ENCODE results near the gene LOXL4. TPM values are rescaled to one million over a fixed set of nuclear protein-coding genes. Genes with fewer than 3 reads are reported as not detected.
A peak's percentile ranks its signal among the peaks of the same experiment; 100 is the strongest.

Gene LOXL4
- total and polyA plus RNA-seq, 9 donors = 5.1 to 32.9 (median 8.2) TPM

DNA sequence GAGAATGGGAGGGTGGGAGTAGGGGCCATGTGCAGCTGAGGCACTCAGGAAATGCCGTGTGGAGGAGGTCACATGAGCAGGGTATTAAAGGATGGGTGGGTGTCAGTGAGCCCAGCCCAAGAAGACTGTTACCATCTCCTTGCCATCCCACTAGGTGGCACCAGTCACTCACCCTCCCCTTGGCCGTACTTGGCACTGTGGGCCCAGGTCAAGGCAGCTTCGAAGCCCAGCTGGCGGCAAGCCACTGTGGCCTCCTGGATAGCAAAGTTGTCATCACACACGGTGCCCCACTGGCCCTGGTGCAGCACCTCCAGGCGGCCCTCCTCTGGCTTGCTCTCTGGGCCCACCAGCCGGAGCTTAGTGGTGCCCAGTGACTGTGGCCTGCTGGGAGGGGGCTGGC is 5.4 kb downstream of the LOXL4 start:
- peak in 1 of 5 donors; percentile 30 for DNase-seq
- intact Hi-C loops (cut with DNase I) = no loop called here
- H3K36me3 ChIP-seq = no peaks in the 10 kb centered on the region
- 77 to 90% (median 89%) methylated on average over 7 of the region's 7 CpGs for WGBS, 3 donors
- TF ChIP-seq, protein P1, sequence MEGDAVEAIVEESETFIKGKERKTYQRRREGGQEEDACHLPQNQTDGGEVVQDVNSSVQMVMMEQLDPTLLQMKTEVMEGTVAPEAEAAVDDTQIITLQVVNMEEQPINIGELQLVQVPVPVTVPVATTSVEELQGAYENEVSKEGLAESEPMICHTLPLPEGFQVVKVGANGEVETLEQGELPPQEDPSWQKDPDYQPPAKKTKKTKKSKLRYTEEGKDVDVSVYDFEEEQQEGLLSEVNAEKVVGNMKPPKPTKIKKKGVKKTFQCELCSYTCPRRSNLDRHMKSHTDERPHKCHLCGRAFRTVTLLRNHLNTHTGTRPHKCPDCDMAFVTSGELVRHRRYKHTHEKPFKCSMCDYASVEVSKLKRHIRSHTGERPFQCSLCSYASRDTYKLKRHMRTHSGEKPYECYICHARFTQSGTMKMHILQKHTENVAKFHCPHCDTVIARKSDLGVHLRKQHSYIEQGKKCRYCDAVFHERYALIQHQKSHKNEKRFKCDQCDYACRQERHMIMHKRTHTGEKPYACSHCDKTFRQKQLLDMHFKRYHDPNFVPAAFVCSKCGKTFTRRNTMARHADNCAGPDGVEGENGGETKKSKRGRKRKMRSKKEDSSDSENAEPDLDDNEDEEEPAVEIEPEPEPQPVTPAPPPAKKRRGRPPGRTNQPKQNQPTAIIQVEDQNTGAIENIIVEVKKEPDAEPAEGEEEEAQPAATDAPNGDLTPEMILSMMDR (IDR thresholded peaks at IDR 0.05) = no peak
- TF ChIP-seq POLR2A (IDR thresholded peaks at IDR 0.05) (no peak), EP300 (IDR thresholded peaks at IDR 0.05) (no peak)
- H3K4me3 ChIP-seq = no peak overlapping the region
- peaks cover 5% of the 10 kb centered on the region for H3K4me1 ChIP-seq (ENCODE audit: insufficient read depth)
- H3K9me3 ChIP-seq = no peaks in the 10 kb centered on the region
- H3K27me3 ChIP-seq = no peaks in the 10 kb centered on the region
- H3K27ac ChIP-seq = no peak overlapping the region

DNA sequence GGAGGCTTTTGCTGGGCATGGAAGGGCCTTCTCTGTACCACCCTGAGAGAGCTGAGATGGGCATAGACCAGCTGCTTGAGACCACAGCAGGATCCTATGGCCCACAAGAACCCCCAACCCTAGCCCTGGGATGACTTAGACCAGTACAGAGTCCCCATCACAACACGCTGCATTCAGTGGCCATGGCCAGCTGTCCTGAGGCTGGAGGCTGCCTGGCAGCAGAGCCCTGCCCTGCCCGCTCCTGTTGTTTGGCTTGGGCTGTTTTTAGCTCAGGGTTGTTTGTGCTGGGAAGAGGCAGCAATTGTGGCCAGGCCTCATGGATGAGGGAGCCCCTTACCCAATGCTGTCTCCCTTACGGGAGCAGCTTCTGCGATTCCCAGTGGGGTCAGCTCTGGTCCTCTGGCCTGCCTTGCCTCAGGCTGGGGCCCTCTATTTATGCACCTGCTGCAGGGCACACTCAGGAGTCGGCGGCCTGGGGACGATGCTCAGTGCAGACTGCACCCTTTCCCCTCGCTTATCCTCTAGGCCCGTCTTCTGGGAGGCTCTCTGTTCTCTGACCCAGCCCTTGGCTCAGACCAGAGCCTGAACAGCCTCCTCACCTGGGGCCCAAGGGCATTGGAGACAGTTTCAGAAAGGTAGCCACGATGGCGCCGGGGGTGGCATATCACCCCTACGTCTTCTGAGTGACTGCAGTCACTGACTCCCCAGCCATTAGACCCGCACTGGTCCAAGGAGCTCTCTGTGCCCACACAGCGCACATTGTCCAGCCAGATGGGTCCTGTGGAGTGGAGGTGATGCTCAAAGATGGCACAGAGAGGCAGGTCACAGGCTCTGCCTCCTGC is 6.3 kb downstream of the LOXL4 start:
- Histone ChIP-seq H3K36me3 (no peaks in the 10 kb centered on the region), H3K9me3 (no peaks in the 10 kb centered on the region), H3K27ac (no peak overlapping the region), H3K4me1 (ENCODE audit: insufficient read depth) (no peaks in the 10 kb centered on the region), H3K4me3 (no peak overlapping the region), H3K27me3 (no peaks in the 10 kb centered on the region)
- intact Hi-C loops (cut with DNase I) = no loop called here
- TF ChIP-seq, protein P1 (IDR thresholded peaks at IDR 0.05) = no peak
- TF ChIP-seq POLR2A (IDR thresholded peaks at IDR 0.05) (no peak), EP300 (IDR thresholded peaks at IDR 0.05) (no peak)
- WGBS, 3 donors = 86 to 87% (median 87%) methylated on average over 15 of the region's 15 CpGs
- no peak for DNase-seq

- Histone ChIP-seq H3K4me1 (ENCODE audit: insufficient read depth) (no peaks in the 10 kb centered on the region), H3K9me3 (no peaks in the 10 kb centered on the region), H3K27ac (no peak overlapping the region), H3K27me3 (no peaks in the 10 kb centered on the region), H3K4me3 (no peak overlapping the region), H3K36me3 (no peaks in the 10 kb centered on the region)
- TF ChIP-seq, protein P1 (IDR thresholded peaks at IDR 0.05) = no peak
- TF ChIP-seq EP300 (IDR thresholded peaks at IDR 0.05) = no peak
- peak in 1 of 5 donors; percentile 17 for DNase-seq
- WGBS, 3 donors = 73 to 88% (median 86%) methylated on average over 12 to 14 of the region's 14 CpGs
- intact Hi-C loops (cut with DNase I) = no loop called here
These were observed 7.2 kb downstream of the LOXL4 start for GRCh38 chr10:98260752-98261151.

DNA sequence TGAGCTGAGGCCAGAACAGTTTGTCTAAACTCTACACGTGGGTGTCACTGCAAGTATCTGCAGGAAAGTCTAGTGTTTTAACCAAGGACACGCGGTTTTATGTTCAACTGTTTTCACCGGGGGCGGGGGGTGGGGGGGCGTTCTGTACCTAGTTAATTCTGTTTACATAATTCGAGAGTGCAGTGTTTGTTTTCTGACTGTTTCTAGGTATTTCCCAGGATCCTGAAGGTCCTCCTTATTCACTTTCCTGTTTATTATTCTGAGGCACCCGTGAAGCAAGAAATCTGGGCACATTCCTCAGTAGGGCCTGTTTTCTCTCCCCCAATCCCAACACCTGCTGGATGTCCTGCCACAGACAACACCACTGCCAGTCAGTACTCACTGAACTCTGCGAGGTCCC is 7.6 kb downstream of the LOXL4 start:
- Histone ChIP-seq H3K4me1 (ENCODE audit: insufficient read depth) (no peaks in the 10 kb centered on the region), H3K9me3 (no peaks in the 10 kb centered on the region), H3K27me3 (no peaks in the 10 kb centered on the region), H3K36me3 (no peaks in the 10 kb centered on the region), H3K27ac (no peak overlapping the region), H3K4me3 (no peak overlapping the region)
- intact Hi-C loops (cut with DNase I) = no loop called here
- DNase-seq = no peak
- 11 to 19% (median 13%) methylated on average over 9 of the region's 9 CpGs for WGBS, 3 donors
- TF ChIP-seq, protein P1 (IDR thresholded peaks at IDR 0.05) = no peak
- TF ChIP-seq EP300 (IDR thresholded peaks at IDR 0.05) (no peak), POLR2A (IDR thresholded peaks at IDR 0.05) (no peak)
